OCI-M2 (cell line): ENCODE measurements around the gene FAM131C.
"Not testable (repeated sequence)": the region's sequence is repeated elsewhere in the genome, so short reads cannot be mapped to it uniquely, and the experiment has no call there.

ENCODE experiments used
- DNase-seq: peaks from one replicate; lab custom pipeline; 2025; ENCODE audit not compliant: unreplicated experiment; lab: John Stamatoyannopoulos, UW

Gene FAM131C

GRCh38 chr1:16077406-16078245, 4.2 kb upstream of the FAM131C start:
- DNase-seq: no peak

DNA sequence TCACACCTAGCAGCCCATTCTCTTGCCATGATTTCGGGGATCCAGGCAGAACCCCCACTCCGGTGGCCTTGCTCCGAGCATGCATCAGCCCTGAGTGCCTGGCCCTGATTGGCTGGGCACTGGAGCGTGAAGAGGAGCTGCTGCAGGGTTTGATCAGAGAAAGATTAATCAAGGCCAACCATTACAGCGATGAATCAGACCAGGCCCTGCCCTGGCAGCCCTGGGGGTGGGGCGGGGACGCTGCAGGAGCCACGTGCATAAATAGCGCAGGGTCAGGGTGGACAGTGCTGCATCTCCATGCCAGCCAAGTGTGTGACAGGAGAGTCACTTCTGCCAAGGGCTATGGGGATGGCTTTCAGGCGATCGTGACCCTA, 3.4 kb upstream of the FAM131C start:
- DNase-seq: no peak

DNA sequence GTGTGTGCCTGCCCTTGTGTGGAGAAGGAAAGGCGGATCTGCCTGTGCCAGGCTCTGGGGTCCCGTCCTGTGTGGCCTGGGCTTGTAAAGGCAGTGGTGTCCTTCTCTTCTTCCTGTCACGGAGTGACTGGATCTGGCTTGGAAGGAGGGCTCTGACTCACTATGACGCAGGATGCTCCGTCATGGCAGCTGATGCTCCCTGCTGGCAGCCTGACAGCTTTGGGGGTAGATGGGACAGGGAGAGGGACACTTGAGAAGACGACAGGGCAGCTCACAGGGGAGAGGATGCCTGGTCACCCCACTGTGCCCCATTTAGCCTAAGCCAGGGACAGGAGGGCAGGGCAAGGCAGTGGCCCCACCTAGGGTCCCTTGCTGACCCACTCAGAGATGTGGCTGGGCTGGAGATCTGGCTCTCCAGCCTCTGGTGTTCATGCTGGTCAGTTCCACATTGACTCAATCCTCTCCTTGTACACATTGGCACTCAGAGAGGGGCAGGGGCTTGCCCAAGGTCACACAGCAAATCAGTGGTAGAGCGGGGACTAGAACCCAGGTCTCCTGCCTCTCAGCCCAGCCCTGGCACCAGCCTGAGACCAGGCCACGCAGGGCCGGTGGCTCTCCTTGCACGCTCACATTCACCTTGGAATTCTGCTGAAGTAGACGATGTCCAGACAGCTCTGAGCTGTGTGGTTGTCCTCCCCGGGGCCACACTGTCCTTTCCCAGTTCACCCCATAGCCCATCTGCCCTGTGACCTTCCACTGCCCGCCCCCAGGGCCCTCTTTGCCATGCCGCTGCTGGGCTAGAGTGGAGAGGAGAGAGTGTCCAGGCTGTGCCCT, 2.8 kb upstream of the FAM131C start:
- DNase-seq: no peak

GRCh38 chr1:16075337-16076030, 2.0 kb upstream of the FAM131C start:
- DNase-seq: no peak

GRCh38 chr1:16074217-16074616, 766 bp upstream of the FAM131C start:
- DNase-seq: no peak

- no peak for DNase-seq
Observed at GRCh38 chr1:16072616-16073484, 601 bp downstream of the FAM131C start.

DNA sequence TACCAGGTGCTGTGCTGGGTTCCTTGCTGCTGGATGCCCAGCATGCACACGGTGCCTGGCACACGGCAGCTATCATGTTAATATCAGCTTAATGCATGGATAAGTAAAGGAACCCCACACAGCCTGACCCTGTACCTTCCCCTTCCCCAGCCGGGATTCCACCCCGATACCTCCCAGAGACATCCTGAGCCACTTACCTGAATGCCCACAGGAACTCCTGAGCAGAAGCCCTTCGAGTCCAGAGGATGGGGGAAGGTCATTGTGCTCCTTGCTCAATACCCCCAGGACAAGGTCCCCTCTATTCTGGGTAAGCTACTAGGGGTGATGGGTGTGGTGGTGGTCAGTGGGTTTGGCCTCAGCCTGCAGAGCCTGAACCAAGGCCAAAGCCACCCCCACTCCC, 1.4 kb downstream of the FAM131C start:
- DNase-seq: no peak

GRCh38 chr1:16071614-16072013, 1.8 kb downstream of the FAM131C start:
- no peak for DNase-seq

- no peak for DNase-seq
Observed at GRCh38 chr1:16070640-16071355, 2.7 kb downstream of the FAM131C start.

DNA sequence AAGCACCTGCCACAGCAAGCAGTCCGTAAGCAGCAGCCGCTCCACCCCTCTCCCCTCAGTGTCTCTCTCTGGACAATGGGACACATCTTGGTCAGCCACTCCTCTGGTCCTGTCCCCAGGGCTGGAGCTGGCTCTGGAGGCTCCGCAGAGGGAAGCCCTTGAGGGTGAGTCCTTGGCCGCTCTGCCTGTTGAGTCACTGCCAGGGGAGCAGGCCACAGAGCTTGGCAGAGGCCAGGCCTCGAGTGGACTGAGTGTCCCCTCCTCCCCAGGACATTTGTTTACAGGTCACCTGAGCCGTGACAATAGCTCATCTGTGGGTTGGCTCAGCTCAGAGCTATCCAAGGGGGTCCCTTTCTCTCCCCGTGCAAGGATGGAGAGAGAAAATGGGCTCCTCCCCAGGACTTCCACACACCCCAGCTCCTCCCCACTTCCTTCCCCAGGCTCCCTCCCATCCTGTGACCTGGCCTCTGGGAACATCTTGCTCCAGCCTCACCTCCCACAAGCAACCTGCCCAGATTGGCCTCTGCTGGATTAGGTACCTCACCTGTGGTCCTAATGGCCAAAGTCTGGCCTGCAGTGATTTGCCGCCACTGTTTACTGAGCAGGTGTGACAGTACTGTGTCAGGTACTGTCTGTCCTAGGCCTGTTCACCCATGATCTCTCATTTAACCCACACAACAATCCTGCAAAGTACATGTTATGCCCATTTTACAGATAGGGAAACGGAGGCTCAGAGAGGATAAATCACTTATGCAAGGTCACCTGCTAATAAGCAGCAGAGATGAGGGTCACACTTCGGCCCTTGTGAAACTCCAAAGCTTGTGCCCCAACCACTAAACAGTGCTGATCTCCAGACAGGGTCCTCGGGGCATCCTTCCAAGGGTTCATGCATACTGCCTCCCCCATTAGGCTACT, 4.8 kb downstream of the FAM131C start:
- no peak for DNase-seq

- no peak for DNase-seq
Observed at GRCh38 chr1:16067933-16068332, 5.5 kb downstream of the FAM131C start.

GRCh38 chr1:16067127-16067768, 6.2 kb downstream of the FAM131C start:
- no peak for DNase-seq

DNA sequence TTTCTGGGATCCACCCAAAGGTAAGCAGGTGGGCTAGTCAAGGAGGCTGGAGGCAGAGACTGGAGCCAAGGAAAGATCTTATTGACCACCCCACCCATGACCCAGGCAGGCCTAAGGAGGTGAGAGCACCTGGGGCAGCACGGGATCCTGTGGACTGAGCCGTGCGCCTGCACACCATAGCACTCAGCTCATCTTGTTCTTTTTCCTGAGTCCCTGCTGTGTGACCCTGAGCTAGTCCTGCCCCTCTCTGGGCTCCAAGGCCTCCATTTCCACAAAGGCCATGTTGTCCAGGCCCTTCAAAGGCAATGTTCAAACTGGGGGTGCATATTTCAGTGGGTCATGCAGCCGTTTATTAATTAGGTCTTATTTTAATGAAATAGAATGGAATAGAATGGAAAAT, 7.2 kb downstream of the FAM131C start:
- no peak for DNase-seq

- DNase-seq: no peak
Observed at GRCh38 chr1:16065269-16065576, 8.2 kb downstream of the FAM131C start.

- no peak for DNase-seq
Observed at GRCh38 chr1:16064536-16065268, 8.7 kb downstream of the FAM131C start.

- DNase-seq: no peak
Observed at GRCh38 chr1:16063921-16064320, 9.5 kb downstream of the FAM131C start.

DNA sequence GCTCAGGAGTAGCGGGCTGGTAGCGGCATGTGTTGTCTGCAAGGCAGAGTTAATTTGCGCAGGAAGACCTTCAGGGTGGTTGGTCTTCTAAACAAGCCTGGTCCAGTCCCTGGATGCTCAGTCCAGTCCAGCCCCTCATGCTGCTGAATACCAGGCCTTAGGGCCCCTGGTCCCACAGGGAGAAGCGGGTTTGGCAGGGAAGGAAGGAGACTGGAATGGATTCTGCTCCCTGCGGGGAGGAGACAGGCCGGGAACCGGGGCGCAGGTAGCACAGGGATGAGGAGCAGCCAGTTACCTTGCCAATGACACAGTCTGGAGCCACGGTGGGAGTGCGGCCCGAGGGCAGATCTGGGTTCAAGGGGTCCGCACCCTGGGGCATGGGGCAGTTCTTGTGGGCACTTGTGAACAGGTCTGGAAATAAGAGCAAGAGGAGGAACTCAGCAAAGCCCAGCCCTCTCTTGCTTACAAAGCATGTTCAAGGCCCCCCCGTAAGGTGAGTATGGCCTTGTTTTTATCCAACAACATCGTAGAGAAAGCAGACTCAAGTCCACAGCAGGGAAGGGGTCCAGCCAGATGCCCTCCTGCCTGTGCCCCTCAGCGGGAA, 10.1 kb downstream of the FAM131C start:
- DNase-seq: no peak

DNA sequence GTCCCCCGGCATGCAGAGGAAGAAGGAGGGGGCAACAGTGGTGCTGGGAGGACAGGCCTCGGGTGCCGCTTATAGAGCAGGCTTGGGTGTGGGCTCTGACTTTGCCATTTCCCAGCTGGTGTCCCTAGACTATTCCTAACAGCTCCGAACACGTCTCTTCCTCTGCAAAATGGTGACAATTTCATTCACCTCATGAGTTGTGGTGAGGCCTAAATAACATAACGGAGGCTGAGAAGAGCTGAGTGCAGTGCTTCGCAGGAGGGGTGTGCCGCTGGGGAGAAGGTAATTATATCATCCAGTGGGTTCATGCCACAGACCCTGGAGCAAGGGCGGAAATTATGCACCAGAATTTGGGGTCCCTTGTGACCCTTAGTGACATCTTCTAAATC, 10.8 kb downstream of the FAM131C start:
- DNase-seq: not testable (repeated sequence)
